Stimulated activated CD4-positive, alpha-beta T cell treated with anti-CD3 and anti-CD28 coated beads, TNF-alpha, amount 100 ng/mL, for 4 hours (primary cell): ENCODE measurements around the gene PCNX3.

Experiments
- DNase-seq, 3 experiments: peaks; one replicate each; pipeline ENCODE4 v3.0.0-alpha.2; 2020; ENCODE audit warnings: low read depth in 3 of 3

PCNX3 gene

DNA sequence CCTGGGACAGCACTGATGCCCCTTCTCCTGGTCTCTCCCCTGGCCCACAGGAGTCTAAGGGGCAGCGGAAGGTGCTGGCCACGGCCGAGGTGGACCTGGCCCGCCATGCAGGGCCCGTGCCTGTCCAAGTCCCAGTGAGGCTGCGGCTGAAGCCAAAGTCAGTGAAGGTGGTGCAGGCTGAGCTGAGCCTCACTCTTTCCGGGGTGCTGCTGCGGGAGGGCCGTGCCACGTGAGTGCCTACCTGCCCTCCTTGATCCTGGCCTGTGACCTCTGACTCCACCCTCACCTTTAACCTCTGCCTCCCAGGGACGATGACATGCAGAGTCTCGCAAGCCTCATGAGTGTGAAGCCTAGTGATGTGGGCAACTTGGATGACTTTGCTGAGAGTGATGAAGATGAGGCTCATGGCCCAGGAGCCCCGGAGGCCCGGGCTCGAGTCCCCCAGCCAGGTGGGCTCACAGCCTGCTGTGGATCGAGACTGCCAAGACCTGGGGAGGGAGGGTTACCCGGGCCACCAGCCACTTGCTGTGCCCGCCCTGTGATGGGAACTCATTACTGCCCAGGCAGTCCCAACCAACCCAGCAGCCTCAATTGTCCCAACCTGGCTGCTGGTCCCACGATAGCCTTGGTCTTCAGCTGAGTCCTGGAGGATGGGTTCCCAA is 35.4 kb upstream of the PCNX3 start:
- no peak for DNase-seq

DNA sequence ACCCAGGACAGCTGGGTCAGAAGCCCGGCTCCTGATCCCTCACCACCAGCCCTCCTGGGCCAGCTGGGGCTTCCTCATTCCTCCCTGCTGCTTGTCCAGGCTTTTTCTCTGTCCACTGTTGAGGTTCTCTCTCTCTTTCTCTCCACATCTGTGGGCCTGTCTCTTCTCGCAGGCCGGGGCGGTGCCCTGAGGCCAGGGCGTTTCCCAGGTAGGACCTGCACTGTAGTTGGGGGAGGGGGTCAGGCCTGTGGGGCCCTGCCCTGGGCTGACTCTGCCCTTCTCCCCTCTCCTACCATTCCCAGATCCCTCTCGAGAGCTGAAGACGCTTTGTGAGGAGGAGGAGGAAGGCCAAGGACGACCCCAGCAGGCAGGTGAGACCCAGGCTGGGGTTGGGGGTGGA is 34.8 kb upstream of the PCNX3 start:
- DNase-seq: no peak

DNA sequence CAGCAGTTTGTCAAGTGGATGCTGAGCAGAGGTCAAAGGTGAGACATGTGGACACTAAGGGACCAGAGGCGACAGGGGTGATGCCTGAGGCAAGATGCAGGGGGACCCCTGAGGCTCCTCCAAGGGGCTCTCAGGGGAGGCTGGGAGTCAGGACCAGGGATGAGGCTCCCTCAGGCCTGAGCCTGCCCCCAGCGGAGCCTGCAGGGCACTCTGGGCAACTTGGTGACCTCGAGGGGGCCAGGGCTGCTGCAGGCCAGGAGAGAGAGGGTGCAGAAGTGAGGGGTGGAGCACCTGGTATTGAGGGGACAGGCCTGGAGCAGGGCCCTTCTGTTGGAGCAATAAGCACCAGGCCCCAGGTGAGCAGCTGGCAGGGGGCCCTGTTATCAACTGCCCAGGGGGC is 33.6 kb upstream of the PCNX3 start:
- no peak for DNase-seq

DNA sequence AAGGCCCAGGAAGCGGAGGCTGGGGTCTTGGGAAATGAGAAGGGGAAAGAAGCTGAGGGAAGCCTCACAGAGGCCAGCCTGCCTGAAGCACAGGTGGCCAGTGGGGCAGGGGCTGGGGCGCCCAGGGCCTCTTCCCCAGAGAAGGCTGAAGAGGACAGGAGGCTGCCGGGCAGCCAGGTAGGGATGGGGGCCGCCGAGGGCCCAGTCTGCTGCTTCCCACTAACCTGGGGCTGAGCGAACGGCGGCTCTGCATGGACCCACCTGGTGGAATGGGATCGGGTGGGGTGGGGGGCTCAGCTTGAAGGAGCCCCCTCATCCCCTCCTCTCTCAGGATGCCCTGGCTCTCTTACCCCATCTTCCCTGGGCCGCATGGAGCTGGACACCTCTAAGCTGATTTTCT is 32.0 kb upstream of the PCNX3 start:
- no peak for DNase-seq

DNA sequence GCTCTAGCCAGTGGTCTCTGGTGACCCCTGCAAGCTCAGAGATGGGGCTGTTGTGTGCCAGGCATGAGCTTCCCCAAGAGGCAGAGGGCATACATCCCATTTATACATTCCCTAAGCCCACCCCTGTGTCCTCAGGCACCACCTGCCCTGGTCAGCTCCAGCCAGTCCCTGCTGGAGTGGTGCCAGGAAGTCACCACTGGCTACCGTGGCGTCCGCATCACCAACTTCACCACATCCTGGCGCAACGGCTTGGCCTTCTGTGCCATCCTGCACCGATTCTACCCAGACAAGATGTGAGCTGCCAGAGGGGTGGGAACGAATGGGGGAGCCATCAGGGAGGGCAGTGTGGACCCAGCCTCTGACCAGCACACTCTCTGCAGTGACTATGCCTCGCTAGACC is 31.5 kb upstream of the PCNX3 start:
- DNase-seq: no peak

DNA sequence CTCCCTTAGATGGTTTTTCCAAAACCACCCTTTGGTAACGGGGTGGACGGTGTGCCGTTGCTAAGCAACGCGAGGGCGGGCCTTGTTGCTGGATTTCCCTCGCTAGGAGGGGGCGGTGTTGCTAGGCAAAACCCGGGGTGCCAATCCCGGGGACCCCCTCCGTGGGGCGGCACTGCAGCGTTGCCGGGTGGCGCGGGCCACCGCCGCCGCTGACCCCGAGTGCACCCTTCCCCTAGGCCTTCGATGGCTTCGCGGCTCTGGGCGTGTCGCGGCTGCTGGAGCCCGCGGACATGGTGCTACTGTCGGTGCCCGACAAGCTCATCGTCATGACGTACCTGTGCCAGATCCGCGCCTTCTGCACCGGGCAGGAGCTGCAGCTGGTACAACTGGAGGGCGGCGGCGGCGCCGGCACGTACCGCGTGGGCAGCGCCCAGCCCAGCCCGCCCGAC is 30.8 kb upstream of the PCNX3 start:
- no peak for DNase-seq

DNA sequence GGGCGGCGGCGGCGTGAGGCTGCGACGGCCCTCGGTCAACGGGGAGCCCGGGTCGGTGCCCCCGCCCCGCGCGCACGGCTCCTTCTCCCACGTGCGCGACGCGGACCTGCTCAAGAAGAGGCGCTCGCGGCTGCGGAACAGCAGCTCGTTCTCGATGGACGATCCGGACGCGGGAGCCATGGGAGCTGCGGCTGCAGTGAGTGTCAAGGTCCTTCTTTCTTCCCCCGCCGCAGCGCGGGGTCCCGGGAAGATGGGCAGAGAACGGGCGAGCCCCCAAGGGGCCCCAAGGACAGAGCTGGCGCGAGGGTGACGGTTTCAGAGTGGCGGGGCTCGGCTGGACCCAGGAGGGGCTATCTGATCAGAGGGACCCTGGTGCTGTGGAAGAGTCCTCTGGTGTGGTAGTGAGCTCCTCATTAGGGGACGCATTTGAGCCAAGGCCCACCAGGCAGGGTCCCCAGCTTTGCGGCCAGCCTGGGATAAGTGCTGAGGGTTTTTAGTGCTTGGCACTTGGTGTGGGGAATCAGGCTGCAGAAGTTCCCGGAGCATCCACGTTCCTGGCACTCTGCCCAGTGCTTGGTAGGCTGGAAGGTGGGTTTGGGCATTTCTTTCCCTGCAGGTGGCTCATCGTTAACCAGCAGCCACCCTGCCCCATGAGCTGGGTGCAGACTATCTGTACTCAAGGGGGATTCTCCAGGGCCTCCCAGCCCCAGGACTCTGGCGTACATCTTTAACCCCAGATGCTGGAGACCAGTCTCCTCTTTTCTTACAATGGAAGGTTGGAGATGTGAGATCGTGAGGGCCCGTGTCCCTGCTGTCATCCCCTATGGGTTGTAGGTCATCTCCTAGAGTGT is 30.0 kb upstream of the PCNX3 start:
- no peak for DNase-seq

DNA sequence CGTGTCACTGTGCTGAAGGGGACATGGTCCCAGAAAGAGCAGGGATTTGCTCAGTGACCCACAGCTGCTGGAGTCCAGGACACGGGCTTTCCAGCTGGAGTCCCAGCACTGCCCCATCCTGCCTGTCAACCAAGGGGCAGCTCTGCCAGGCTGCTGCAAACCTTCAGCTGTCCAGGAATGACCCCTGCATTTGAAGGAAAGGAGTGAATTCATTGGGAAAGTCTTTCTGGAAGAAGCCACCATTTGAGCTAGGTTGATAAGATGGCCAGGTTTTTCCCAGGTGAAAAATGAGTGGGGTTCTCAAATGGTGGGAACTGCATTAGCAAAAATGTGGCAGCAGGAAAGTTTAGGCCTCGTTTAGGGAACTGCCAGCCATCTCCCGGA is 29.3 kb upstream of the PCNX3 start:
- DNase-seq: no peak

DNA sequence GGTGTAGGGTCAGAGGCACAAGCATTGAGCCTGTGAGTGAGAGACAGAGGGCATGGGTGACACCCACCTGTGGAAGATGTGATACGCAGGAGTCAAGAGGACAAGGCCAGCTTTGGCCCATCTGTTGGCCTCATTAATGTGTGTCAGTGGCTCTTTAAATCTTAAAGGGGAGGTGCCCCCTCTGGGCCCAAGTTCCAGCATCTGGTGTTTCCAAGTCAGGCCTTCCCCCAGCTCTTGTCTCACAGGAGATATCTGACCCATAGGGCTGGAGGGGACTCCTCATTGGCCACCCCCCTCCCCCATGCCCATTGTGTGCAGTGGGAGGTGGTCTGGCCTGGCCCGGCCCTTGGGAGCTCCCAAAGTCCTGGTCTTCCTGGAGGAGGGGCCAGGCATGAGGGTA is 28.9 kb upstream of the PCNX3 start:
- DNase-seq: no peak

DNA sequence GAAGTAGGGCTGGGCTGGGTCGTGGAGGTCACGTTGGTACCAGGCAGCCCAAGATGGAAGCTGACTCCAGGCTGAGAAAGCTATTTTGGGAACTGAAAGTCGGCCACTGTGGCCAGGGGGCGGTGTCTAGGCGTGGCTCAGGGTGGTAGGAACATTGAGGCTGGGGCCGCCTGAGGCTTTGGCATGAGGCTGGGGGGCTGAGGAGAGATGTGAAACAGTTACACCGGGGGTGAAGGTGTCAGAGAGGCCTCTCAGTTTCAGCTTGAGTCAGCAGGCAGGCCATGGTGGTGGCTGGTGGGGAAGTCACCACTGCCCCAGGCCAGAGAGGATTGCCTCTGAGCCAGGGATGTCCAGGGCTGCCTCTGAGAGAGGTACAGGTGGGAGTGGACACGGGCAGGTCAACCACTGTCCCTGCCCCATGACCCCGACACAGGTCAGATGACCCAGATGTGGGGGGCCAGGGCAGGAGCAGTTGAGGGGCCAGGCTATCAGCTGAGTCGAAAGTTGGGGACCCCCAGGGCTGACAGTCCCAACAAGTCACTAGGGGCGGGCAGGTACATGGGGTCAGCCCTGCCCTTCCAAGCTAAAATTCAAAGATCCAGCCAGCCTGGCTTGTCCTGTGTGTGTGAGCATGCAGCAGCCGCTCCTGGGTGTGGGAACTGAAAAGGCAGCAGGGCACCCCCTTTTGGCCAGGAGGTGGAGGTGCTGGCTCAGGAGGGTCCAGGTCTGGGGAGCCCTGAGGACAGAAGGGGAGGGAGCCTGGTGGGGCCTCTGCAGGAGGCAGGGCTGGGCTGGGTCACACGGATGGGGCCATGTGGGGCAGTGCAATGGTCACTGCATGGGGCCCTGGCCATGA is 27.1 kb upstream of the PCNX3 start:
- peak in 2 of 3 experiments; percentile 58 to 59 for DNase-seq

DNA sequence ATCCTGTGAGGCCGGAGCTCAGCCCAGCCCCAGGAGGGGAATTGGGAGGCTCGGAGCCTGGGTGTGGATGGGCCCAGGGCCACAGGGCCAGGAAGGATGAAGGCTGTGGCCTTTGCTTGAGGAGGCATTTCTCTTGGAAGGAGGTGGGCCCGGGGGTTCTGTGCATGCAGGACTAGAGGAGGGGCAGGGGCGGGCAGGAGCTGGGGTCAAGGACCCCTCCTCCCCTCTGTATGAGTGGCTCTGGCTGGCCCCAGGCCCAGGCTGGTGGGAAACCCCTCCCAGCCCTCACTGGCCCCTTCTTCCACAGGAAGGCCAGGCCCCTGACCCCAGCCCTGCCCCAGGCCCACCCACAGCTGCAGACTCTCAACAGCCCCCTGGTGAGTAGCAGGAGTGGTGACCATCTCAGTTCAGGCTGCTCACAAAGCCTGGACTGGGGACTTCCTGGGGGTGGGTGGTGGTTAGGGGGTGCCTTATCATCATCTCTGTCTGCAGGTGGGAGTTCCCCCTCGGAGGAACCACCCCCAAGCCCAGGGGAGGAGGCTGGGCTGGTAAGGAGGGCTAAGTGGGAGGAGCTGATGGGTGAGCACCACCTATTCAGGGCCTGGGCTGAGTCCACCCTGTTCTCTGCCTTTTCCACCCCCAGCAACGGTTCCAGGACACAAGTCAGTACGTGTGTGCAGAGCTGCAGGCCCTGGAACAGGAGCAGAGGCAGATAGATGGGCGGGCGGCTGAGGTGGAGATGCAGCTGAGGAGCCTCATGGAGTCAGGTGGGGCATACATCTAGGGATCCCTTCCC is 25.9 kb upstream of the PCNX3 start:
- no peak for DNase-seq

DNA sequence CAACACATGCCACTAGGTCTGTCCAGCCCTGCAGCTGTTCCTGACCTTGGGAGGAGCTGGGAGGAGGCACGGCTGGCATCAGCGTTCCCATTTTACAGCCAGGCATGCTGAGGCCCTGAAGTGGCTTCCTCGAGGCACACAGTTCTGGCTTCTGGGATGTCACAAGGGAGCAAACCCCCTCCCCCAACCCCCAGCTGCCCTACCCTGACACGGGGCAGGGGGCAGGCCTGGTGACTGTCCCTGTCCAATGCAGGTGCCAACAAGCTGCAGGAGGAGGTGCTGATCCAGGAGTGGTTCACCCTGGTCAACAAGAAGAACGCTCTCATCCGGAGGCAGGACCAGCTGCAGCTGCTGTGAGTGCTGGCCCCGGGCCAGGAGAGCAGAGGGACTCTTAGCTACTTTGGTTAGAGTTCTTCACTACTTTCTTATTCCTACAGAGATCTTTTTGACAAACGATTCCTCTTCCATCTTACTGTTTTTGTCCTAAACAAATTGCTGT is 25.3 kb upstream of the PCNX3 start:
- DNase-seq: no peak

DNA sequence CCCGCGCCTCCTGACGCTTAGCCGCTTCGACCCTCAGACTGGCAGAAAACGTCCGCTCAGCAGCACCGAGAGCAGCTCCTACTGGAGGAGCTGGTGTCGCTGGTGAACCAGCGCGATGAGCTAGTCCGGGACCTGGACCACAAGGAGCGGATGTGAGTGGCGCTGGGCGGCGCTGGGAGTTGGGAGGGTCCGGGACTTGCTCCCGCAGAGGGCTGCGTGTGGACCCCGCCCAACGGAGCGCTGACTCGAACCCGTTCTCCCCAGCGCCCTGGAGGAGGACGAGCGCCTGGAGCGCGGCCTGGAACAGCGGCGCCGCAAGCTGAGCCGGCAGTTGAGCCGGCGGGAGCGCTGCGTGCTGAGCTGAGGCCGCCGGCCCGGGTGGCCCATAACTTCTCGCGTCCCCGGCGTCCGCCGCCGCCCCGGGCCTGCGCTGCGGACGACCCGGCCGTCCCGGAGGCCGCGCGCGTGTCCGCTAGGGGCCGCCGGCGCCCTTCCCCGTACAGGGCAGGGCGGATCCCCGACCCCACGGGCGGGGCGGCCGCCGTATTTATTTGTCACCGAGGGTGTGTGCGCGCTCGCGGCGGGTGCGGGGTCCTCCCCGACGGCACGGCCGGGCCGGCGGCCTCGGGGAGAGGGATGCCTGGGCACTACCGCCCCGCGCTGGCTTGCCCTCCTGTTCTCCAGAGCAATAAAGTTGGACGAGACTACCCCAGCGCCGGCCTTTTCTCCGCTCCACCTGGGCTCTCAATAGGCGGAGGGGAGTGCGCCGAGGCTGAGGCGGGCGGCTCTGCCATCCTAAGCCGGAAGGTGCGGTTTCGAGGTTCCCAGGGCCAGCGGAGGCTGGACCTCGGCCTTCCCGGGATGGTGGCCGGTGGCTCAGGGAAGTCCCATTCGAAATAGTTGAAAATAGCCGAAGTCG is 23.4 kb upstream of the PCNX3 start:
- no peak for DNase-seq

DNA sequence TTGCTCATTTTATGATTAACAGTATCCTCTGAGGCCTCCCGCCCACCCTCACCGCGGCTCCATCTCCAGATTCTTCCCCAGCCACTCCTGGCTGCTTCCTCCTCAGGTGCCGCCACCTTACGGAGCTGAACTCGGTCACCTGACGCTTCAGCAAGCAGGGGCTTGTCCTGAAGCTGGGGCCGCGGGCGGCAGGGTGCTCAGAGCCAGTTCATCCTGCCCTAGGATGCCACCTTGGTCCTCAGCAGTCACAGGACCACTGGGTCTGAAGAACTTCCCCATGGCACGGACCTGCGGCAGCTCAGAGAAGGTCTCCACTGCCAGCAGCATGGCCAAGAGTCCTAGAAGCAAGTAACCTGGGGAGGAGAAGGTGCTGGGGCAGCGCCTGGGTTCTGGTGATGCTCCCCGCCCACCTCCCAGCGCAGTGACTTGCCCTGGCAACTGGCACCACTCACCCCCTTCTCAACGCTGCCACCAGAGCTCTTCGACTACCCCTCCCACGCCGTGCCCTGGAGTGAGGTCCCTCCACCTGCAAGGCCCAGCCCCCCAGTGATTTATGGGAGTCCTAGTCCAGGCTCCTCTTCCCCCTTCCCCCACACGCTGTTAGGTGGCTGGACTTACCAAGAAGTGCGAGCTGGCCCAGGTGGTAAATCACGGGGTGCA is 22.6 kb upstream of the PCNX3 start:
- no peak for DNase-seq

DNA sequence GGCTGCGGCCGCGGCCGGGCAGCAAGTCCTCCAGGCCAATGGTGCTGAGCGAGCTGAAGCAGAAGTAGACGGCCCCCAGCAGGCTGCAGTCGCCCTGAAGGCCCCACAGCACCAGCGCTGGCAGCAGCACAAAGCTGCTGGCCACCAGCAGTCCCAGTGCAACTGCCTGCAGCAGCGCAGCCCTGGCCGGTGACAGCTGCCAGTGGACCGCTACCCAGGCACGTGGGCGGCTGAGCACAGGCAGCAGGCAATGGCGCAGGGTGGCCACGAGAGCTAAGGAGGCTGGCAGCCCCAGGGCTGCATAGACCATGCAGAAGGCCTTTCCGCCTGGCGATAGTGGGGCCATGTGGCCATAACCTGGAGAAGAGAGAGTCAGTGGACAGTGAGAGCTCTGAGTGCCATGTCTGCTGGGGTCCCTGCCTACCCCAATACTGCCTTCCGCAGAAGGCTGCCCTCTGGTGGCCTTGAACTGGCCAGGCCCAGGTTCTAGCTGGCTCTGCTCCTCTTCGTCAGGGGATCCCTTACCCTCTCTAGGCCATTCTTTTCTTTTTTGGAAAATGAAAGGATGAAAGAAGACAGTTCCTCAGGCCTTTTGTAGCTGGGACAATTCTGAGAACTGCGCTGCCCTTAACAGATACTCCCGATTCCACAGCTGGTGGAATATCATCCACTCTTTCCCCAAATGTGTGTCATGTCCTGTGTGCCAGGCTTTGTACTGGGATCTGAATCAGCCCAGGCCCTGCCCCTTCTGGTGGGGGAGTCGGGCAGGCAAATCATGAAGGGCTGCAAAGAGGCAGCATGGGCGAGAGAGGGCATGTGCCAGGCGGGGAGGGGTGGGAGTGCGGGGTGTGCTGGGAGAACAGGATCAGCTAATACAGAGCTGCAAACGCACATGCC is 21.8 kb upstream of the PCNX3 start:
- DNase-seq: no peak

DNA sequence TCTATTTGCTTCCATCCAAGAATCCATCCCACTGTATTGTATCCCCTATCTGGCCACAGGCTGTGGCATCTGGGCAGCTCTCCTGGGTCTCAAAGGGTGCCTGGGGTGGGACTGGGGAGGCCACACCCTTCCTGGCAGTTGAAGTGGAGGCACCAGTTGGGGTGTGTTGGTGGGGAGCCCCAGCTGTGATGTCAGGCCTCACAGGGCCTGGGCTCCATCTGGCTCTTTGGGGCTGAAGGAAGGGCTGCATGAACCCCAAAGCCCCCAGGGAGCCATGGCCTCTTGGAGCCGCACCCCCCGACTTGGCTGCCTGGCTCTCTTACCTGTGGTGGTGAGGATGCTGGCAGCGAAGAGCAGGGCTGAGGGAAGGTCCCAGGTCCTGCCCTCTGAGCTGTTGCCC is 20.4 kb upstream of the PCNX3 start:
- DNase-seq: no peak

DNA sequence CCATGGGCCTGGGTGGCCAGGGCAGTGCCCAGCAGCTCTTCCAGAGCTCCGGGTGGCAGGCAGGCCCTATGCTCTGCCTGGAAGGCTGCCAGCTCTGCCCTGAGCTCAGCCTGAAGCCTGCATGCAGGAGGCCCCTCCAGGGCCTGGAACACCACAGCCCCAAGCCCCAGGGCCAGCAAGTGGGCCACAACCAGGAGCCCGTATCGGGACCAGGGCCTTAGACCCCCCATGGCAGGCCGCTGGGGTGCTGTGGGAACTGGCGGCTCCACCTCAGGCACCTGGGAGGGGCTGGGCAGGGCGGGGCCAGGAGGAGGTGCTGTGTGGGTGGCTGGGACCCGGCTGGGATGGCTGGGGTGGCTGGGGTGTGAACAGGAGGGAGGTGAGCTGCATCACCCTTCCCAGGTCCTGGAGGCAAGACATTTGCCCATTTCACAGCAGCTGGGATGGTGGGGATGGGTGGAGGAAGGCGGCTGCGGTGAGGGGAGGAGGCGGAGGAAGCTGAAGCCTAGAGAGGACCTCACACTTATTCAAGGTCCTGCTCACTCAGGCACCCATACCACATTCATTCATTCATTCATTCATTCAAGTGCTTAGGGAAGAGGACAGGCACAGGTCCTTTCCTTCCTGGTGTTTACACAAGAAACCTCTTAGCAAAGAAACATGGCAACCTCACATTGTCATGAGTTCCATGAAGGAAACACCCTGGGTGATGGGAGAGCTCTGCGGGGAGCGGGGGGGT is 19.9 kb upstream of the PCNX3 start, which contains the start of gene KCNK7:
Gene KCNK7, minus strand, starts transcription at position 258 of the 739 bp plus-strand sequence. Its CDS starts 28 bp downstream, at position 230.
- DNase-seq: no peak

DNA sequence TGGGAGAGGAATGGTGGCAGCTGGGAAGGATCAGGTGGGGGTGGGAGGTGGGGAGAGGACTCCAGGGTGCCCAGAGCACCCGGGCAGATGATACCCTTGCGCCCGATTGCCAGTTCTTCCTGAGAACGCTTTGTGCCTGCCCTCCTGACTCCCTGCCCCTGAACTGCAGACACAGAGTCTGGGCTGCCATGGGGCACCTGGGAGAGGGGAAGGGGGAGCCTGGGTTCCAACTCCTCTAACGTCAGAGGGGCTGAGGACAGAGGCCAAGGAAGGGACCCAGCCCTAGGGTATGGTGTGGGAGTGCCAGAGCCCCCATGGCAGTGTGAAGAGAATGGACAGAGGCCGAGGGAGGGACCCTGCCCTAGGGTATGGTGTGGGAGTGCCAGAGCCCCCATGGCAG is 19.1 kb upstream of the PCNX3 start:
- DNase-seq: no peak
